Stimulated activated CD4-positive, alpha-beta T cell treated with anti-CD3 and anti-CD28 coated beads, Interleukin-15, amount 100 ng/mL, for 48 hours (primary cell): ENCODE data around the gene BDH2.

Source experiments
- DNase-seq, 2 donors: peaks; one replicate each; pipeline ENCODE4 v3.0.0-alpha.2; 2020; ENCODE audit warnings: low read depth in 2 of 2

BDH2 gene

GRCh38 chr4:103085555-103086196 is 14.0 kb downstream of the BDH2 start:
- no peak for DNase-seq

GRCh38 chr4:103079621-103080020 is 20.0 kb downstream of the BDH2 start:
- DNase-seq: no peak

GRCh38 chr4:103076747-103077347 is 22.8 kb downstream of the BDH2 start, which contains the start of gene SLC9B2:
SLC9B2 (minus strand) TSS chr4:103076761; CDS start chr4:103067550, 9,211 bp downstream.
- no peak for DNase-seq

- DNase-seq: peak; percentile 30 to 50
Observed at GRCh38 chr4:103075894-103076746, 23.5 kb downstream of the BDH2 start.

- DNase-seq: no peak
Observed at GRCh38 chr4:103075435-103075893, 24.2 kb downstream of the BDH2 start.

- no peak for DNase-seq
Observed at GRCh38 chr4:103074744-103075434, 24.7 kb downstream of the BDH2 start.

GRCh38 chr4:103073792-103074438 is 25.7 kb downstream of the BDH2 start:
- DNase-seq: no peak

- DNase-seq: no peak
Observed at GRCh38 chr4:103067841-103068547, 31.6 kb downstream of the BDH2 start.

GRCh38 chr4:103060453-103061148 is 39.0 kb downstream of the BDH2 start:
- DNase-seq: no peak

- no peak for DNase-seq
Observed at GRCh38 chr4:103054030-103054429, 45.6 kb downstream of the BDH2 start.

GRCh38 chr4:103052779-103053178 is 46.9 kb downstream of the BDH2 start:
- no peak for DNase-seq

- no peak for DNase-seq
Observed at GRCh38 chr4:103052145-103052544, 47.5 kb downstream of the BDH2 start.

GRCh38 chr4:103050736-103051436 is 48.7 kb downstream of the BDH2 start:
- DNase-seq: no peak

- DNase-seq: peak in 1 of 2 donors; percentile 17
Observed at GRCh38 chr4:103046416-103047290, 53.0 kb downstream of the BDH2 start.

GRCh38 chr4:103044183-103044582 is 55.5 kb downstream of the BDH2 start:
- DNase-seq: no peak

- DNase-seq: no peak
Observed at GRCh38 chr4:103036169-103036568, 63.5 kb downstream of the BDH2 start.

GRCh38 chr4:103032574-103032973 is 67.1 kb downstream of the BDH2 start:
- DNase-seq: no peak

GRCh38 chr4:103030791-103031190 is 68.8 kb downstream of the BDH2 start:
- no peak for DNase-seq

- no peak for DNase-seq
Observed at GRCh38 chr4:103029300-103029699, 70.3 kb downstream of the BDH2 start.
